ENCODE data around the gene PI16.

Gene PI16

GRCh38 chr6:36954262-36954931, at the start of gene PI16:
Gene PI16, plus strand, starts transcription at chr6:36954738. Its CDS starts 23 bp downstream, at chr6:36954761.
- no peak for DNase-seq

GRCh38 chr6:36904851-36905393, 49.6 kb upstream of the PI16 start:
- no peak for DNase-seq

DNA sequence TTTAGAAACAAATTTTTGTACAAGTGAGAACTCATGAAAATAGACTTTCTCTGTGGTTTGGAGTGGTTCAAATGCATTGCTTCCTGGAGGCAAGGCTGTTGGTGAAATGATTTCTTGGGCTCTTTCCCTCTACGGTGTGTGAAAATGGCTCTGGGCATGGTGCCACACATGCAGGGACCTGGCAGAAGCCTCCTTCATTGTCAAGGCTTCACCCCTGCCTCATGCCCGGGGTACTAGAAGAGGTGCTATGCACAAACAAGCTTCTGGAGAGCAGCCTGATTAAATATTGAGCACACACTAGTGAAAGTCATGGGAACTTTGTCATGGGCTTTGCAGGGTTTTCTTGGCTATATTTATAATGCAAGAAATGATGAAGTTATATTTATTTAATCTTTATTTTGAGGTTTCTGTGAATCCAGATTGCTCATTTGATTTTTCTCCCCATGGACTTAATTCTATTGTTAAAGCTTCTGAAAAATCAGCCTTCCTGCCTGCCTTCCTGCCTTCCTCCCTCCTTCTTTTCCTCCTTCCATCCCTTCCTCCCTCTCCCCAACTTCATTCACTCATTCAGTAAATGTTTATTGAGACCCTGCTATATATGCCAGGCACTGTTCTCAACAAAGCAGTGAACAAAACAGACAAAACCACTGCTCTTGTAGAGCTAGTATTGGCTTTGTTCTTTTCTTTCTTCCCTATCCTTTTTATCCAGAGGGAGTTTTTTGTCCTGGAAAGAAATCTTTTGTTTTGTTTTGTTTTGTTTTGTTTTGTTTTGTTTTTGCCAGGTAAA, 47.8 kb upstream of the PI16 start:
- DNase-seq = peak; percentile 87

DNA sequence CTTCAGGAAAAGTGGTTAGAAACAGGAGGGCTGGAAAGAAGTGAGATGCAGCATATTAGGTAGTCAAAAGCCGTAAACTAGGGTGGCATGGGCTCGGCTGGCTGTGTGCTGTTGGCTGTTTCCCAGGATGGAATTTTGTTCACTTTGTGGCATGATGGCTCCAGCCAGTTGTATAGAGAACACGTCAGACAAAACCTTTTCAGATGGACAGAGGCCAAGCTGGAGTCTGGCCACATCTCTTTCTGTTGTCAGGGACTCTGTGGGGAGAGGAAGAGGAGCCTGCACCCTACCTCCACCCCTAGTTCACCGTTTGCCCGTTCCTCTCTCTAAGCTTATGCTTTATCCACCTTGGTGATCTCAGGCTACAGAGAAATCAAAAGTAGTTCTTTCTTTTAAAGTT, 46.8 kb upstream of the PI16 start:
- peak; percentile 16 for DNase-seq

DNA sequence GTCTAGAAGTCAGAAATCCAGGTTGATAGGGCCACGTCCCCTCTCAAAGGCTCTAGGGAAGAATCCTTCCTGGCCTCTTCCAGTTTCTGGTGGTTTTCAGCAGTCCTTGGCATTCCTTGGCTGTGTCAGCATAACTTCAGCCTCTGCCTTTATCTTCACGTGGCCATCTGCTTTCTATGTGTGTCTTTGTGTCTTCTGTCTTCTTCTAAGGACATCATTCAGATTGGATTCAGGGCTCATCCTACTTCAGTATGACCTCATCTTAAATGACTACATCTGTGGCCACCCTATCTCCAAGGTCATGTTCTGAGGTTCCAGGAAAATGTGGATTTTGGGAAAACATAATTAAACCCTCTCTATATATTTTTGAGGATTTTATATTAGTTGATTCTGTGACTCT, 45.8 kb upstream of the PI16 start:
- no peak for DNase-seq

GRCh38 chr6:36912030-36912454, 42.5 kb upstream of the PI16 start:
- DNase-seq = no peak

DNA sequence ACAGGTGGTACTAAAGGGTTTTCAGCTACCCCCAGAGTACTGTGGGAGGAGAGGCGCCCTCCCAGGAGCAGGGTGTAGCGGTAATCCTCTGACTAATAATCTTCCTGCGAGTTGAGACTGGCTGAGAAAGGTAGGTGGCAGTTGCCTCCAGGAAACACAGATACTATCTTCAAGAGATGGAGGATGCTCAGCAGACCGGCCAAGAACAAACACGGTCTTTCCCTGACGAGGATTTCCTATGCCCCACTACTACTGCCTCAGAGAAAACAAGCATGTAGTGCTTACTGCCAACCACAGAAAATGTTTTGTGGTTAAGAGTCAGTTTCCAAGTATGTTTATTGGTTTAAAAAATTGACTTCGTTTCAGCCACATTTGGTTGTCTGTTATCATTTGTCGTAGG, 42.0 kb upstream of the PI16 start:
- no peak for DNase-seq

DNA sequence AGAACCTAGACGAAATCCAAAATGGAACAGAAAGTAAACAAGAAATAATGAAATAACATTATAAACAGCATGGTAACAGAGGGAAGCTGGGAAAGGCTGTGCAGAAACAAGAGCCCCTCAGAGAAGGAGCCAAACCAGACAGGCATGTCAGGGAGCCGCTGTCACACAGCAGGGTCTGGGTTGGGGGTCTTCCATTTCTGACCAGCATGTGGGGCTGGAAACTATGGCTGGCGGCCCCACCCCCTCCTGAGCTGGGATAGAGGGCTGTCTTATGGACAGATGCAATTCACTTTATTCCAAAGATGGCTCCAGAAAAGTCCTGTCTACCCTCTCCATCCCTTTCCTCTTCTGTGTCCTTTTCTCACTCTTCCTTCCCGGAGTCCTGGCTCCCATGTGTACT, 41.5 kb upstream of the PI16 start:
- no peak for DNase-seq

GRCh38 chr6:36914227-36914794, 40.2 kb upstream of the PI16 start:
- no peak for DNase-seq

DNA sequence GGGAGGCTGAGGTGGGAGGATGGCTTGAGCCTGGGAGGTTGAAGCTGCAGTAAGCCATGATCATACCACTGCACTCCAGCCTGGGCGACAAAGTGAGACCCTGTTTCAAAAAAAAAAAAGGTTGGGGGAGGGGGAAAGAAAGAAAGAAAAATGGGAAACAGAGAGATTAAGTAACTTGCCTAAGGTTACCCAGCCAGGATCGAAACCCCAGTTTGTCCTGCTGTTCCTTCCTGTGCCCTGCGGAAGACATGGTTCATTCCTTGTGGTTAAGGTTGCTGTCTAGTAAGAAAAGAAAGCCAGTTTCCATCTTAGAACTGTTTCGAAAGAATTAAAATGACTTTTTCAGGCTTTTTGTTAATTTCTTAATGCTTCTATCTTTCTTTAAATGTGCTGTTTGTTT, 38.9 kb upstream of the PI16 start:
- DNase-seq = no peak

GRCh38 chr6:36916126-36916525, 38.4 kb upstream of the PI16 start:
- no peak for DNase-seq

- DNase-seq = no peak
Observed at GRCh38 chr6:36917541-36918193, 36.9 kb upstream of the PI16 start.

- no peak for DNase-seq
Observed at GRCh38 chr6:36920049-36920448, 34.5 kb upstream of the PI16 start.

DNA sequence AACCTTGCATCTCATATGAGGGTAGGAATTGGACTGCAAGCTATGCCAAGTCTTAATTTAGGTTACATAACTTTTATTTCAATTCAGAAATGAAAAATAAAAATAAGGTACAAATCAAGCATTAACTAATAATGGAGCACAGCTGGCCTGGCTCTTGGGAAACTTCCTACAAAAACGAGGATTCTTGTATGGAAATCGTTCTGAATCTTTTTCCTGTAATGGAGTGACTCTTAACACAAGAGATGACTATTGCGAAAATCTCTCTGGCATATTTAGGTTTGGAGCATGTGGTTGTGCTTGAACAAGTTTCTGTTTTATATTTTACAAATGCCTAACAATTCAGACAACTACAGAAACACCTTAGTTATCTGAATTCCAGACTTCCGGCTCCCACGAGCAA, 34.0 kb upstream of the PI16 start:
- DNase-seq = no peak

DNA sequence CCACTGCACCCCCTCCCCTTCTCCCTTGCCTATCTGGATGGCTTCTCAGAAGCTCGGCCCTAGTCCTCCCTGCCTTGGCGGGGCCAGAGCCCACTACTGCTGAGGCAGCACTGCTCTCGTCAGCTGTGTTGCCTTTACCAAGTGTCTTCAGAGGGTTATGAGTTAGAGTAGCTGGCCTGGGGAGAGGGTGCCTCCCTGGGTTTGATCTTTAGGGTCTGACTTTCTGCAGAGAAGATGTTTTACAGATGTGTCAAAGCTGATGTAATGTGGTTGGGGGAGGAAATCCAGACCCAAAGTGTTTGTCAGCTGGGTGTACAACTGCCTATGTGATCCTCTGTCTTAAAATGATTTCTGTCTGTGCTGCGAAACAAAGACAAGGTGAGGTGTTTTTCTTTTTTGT, 30.4 kb upstream of the PI16 start:
- DNase-seq = no peak

DNA sequence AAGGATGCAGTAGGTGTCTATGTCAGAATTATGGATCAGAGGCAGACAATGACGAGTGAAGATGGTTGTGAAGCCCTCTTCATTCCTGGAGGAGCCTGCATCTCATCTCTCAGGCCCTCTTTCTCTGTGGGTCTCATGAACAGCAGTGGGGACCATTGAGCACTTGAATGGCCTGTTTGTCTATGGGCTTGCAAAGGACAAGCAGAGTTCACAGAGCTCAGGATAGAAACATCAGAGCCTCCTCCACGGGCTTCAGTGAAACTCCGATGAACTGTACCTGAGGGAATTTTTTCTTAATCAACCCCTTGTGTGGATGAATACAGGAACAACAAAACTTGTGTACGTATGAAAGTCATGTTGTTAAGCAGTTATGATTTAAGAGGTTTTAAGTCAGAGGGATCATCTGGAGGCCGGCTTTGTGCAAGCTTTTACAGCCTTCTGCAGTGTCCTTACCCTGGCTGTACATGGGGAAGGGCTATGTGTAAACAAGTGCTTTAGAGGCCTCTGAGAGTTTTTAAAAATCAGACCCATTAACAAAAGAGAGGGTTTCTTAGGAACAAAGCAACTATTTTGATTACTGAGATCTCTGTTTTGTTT, 29.7 kb upstream of the PI16 start:
- DNase-seq = no peak

GRCh38 chr6:36925809-36926208, 28.7 kb upstream of the PI16 start:
- no peak for DNase-seq

DNA sequence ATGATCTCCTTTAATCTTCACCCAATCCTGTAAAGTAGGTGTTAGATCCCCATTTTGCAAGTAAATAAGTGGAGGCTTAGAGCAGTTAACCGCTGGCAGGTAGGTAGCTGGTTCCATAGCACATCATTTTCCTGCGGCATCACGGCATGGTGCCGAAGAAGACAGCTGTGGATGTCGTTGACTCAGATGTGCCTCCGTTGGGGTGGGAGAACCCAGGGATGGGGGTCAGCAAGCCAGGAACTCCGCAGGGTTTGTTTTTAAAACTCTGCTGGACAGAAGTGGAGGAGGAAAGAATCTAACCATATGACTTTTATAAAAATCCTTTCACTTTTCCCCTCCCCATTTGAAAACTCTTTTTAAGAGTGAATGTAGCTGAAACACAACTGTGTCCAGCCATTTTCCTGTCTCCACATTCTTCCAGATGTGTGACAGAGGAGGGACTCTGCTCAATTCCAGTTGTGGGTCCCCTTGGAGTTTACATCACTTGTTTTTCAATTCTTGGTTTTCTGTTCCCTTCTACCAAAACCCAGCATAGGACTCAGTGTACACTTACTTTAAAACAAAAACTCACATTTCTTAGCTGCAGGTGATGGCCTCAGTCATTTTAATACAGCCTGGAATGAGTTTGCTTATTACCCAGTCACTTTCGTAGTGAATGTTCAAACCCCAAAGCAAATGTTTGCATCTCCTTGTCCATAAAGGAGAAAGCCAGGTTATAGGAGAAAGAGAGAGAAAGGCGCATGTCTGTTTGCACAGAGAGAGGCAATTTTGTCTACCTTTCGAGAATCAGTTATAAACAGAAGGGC, 27.6 kb upstream of the PI16 start:
- DNase-seq = no peak

DNA sequence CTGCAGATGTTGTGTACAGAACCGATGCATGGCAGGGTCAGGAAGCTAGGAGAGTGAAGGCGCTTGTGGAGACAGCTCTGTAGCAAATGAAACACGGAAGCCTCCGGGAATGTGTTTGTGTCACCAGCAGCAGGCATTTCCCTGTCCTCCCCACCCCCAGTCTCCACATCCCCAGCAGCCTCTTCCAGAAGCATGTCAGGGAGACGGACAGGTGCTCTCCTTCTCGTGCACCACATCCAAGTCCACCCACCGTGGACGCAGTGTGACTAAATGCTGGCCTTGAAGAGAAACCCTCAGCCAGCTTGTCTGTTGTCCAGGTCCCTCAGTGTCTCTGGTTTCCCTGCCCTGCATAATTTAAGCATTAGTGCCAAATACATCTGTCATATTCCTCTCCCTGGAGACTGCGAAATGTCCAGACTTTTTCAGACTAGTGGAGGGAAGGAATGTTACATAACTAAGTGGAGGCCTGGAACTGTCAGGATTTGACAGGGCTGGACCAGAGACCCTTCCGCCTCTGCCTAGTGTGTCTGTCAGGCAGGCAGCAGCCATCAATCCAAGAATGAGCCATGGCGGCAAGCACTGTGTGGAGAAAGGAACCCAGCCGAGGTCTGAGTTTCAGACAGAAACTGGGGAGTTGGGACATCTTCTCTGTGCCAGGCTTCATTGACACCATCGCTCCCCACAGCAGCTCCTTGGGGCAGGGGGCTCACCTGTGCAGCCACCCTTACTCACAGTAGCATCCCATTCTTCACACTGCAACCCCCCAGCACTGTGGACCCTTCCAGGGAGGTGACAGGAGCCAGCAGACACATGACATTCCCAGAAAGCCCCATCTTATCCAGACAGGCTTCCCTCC, 26.6 kb upstream of the PI16 start:
- no peak for DNase-seq

DNA sequence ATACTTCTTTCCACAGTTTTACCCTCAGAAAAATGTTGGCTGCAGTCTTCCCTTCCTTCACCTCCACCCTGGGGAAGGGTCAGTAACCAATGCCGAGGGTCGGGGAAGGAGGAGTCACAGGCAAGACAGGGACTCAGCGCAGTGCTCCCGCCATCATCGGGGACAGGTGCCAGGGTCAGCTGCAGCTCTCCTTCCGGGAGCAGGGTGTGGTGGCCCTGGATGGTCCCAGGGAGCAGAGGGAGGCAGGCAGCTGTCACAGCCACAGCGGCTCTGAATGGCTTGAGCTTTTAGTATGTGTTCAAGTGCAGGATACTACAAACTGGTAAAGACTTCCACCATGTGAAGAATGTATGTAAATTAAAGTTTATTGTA, 26.0 kb upstream of the PI16 start:
- no peak for DNase-seq

GRCh38 chr6:36929152-36929551, 25.4 kb upstream of the PI16 start:
- DNase-seq = no peak
